Measurements from ENCODE around the gene CDRT15L2. TPM values are rescaled to one million over a fixed set of nuclear protein-coding genes. Genes with fewer than 3 reads are reported as not detected.
"Not testable (repeated sequence)": the region's sequence is repeated elsewhere in the genome, so short reads cannot be mapped to it uniquely, and the experiment has no call there.

CDRT15L2 gene
- total and polyA plus RNA-seq, 2 donors (not counting 3 experiments of a cell fraction or from before 2014, with no cell fraction given) = not detected

DNA sequence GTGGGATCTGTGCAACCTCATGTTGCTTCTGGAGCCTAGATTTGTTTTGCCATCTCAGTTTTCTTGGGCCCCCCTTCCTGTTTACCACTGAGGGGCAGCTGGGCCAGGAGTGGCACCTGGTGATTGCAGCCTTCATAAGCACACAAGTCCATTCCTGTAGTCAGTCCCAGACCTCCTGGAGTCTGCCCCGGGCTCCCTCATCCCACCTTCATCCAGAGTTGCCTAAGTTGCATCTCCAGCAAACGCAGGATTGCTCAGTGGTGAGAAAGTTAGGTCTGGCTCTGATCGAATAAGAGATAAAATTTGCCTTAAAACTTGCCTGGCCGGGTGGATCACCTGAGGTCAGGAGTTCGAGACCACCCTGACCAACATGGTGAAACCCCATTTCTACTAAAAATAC, 14.3 kb upstream of the CDRT15L2 start:
- intact Hi-C loops (cut with micrococcal nuclease); BruUV-seq (replicated peaks); H3K27ac ChIP-seq (ENCODE audit: insufficient read depth, low read depth, low read length); H3K27me3 ChIP-seq (ENCODE audit: control insufficient read depth in 2 of 2, insufficient read depth in 2 of 2, low read length in 2 of 2); POLR2A ChIA-PET; H3K4me2 ChIP-seq (ENCODE audit: insufficient read depth, low read length); H3K79me2 ChIP-seq (ENCODE audit: control insufficient read depth, insufficient read depth, low read length); H3K4me1 ChIP-seq (ENCODE audit: control insufficient read depth, extremely low read depth, insufficient read depth, low read length); FAIRE-seq; H3K36me3 ChIP-seq (ENCODE audit: control insufficient read depth in 2 of 2, extremely low read depth in 1 of 2, insufficient read depth in 2 of 2, low read length in 2 of 2); H3K4me3 ChIP-seq (replicated peaks in 1 of 3; ENCODE audit: insufficient read depth in 1 of 3, low read depth in 1 of 3, low read length in 3 of 3); H3K9me1 ChIP-seq (replicated peaks; ENCODE audit: control insufficient read depth, extremely low read depth, insufficient read depth, low read length); H3K9ac ChIP-seq (replicated peaks; ENCODE audit: extremely low read depth, insufficient read depth, low read length); H3K9me3 ChIP-seq (replicated peaks; ENCODE audit: control insufficient read depth, insufficient read depth, low read length); H2AFZ ChIP-seq (ENCODE audit: low read depth, low read length); DNase-seq (ENCODE audit: low read depth, low spot score); dilution Hi-C loops (cut with MboI; ENCODE audit: extremely low pct_ligation_motif_present, low sequenced_read_pairs); CTCF ChIA-PET; H4K20me1 ChIP-seq (replicated peaks; ENCODE audit: control insufficient read depth, extremely low read depth, insufficient read depth, low read length): not testable (repeated sequence)

DNA sequence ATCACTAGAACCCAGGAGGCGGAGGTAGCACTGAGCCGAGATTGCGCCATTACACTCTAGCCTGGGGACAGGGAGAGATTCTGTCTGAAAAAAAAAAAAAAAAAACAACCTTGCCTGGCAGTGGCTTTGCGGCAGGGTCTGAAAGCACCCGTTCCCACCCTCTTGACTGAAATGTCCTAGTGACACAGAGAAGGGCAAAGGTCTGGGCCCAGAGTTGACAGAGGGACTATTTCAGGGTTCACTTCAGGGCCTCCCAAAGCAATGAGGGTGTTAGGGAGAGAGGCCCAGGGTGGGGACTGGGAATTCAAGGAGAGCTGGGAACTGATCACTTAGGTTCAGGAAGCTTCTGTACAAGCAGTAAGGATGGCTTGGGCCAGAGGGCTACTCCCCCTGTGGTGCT, 13.8 kb upstream of the CDRT15L2 start:
- H3K79me2 ChIP-seq (ENCODE audit: control insufficient read depth, insufficient read depth, low read length) = no peaks in the 10 kb centered on the region
- H3K4me1 ChIP-seq (ENCODE audit: control insufficient read depth, extremely low read depth, insufficient read depth, low read length) = no peaks in the 10 kb centered on the region
- H3K9me1 ChIP-seq (replicated peaks; ENCODE audit: control insufficient read depth, extremely low read depth, insufficient read depth, low read length) = no peaks in the 10 kb centered on the region
- CTCF ChIA-PET = no interaction called here
- intact Hi-C loops (cut with micrococcal nuclease) = no loop called here
- H3K27ac ChIP-seq (ENCODE audit: insufficient read depth, low read depth, low read length) = no peak overlapping the region
- dilution Hi-C loops (cut with MboI; ENCODE audit: extremely low pct_ligation_motif_present, low sequenced_read_pairs) = no loop called here
- H3K9me3 ChIP-seq (replicated peaks; ENCODE audit: control insufficient read depth, insufficient read depth, low read length) = no peaks in the 10 kb centered on the region
- no peak overlapping the region for H3K9ac ChIP-seq (replicated peaks; ENCODE audit: extremely low read depth, insufficient read depth, low read length)
- no peak for FAIRE-seq
- no TSS peak for BruUV-seq (replicated peaks)
- POLR2A ChIA-PET = no interaction called here
- no peak for TF ChIP-seq GATA2 (IDR thresholded peaks at IDR 0.05; ENCODE audit: insufficient read depth, insufficient read length, low read depth, low read length)
- no peak for TF ChIP-seq JUN (IDR thresholded peaks at IDR 0.05; ENCODE audit: borderline replicate concordance, insufficient read depth, insufficient read length, low read depth)
- no peak for TF ChIP-seq POLR2AphosphoS5 (IDR thresholded peaks at IDR 0.05; ENCODE audit: insufficient read depth, low read depth, low read length)
- TF ChIP-seq, protein P1, sequence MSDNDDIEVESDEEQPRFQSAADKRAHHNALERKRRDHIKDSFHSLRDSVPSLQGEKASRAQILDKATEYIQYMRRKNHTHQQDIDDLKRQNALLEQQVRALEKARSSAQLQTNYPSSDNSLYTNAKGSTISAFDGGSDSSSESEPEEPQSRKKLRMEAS (IDR thresholded peaks at IDR 0.05; ENCODE audit: insufficient read depth, insufficient read length) = no peak
- no peaks in the 10 kb centered on the region for H3K36me3 ChIP-seq (ENCODE audit: control insufficient read depth in 2 of 2, extremely low read depth in 1 of 2, insufficient read depth in 2 of 2, low read length in 2 of 2)
- DNase-seq (ENCODE audit: low read depth, low spot score) = no peak
- no peak overlapping the region for H3K4me3 ChIP-seq (replicated peaks in 1 of 3; ENCODE audit: insufficient read depth in 1 of 3, low read depth in 1 of 3, low read length in 3 of 3)
- no peak overlapping the region for H2AFZ ChIP-seq (ENCODE audit: low read depth, low read length)
- no peaks in the 10 kb centered on the region for H3K27me3 ChIP-seq (ENCODE audit: control insufficient read depth in 2 of 2, insufficient read depth in 2 of 2, low read length in 2 of 2)
- no peaks in the 10 kb centered on the region for H4K20me1 ChIP-seq (replicated peaks; ENCODE audit: control insufficient read depth, extremely low read depth, insufficient read depth, low read length)
- no peak overlapping the region for H3K4me2 ChIP-seq (ENCODE audit: insufficient read depth, low read length)

DNA sequence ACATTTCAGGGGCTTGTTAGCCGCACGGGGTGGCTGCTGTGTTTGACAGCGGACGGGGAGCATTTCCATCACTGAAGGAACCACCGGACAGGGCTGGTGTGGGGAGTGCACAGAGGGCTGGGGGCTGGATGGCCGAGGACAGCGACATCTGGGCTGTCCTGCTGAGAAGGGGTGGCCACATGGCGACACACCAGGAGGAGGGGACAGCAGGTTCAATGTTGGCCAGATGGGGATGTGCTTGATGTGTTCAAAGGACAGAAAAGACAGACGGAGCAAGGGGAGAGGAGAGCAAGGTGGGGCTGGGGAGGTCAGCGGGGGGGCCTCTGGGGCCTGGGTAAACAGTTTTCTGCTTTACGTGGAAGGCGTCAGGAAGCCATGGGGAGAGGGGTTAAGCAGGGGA, 12.8 kb upstream of the CDRT15L2 start:
- H4K20me1 ChIP-seq (replicated peaks; ENCODE audit: control insufficient read depth, extremely low read depth, insufficient read depth, low read length); H3K9me1 ChIP-seq (replicated peaks; ENCODE audit: control insufficient read depth, extremely low read depth, insufficient read depth, low read length); POLR2A ChIA-PET; BruUV-seq (replicated peaks); H3K36me3 ChIP-seq (ENCODE audit: control insufficient read depth in 2 of 2, extremely low read depth in 1 of 2, insufficient read depth in 2 of 2, low read length in 2 of 2); H3K4me3 ChIP-seq (replicated peaks in 1 of 3; ENCODE audit: insufficient read depth in 1 of 3, low read depth in 1 of 3, low read length in 3 of 3); H3K27ac ChIP-seq (ENCODE audit: insufficient read depth, low read depth, low read length); FAIRE-seq; H3K27me3 ChIP-seq (ENCODE audit: control insufficient read depth in 2 of 2, insufficient read depth in 2 of 2, low read length in 2 of 2); H3K9me3 ChIP-seq (replicated peaks; ENCODE audit: control insufficient read depth, insufficient read depth, low read length); H3K4me2 ChIP-seq (ENCODE audit: insufficient read depth, low read length); dilution Hi-C loops (cut with MboI; ENCODE audit: extremely low pct_ligation_motif_present, low sequenced_read_pairs); H2AFZ ChIP-seq (ENCODE audit: low read depth, low read length); CTCF ChIA-PET; intact Hi-C loops (cut with micrococcal nuclease); H3K79me2 ChIP-seq (ENCODE audit: control insufficient read depth, insufficient read depth, low read length); H3K9ac ChIP-seq (replicated peaks; ENCODE audit: extremely low read depth, insufficient read depth, low read length); H3K4me1 ChIP-seq (ENCODE audit: control insufficient read depth, extremely low read depth, insufficient read depth, low read length); DNase-seq (ENCODE audit: low read depth, low spot score): not testable (repeated sequence)

DNA sequence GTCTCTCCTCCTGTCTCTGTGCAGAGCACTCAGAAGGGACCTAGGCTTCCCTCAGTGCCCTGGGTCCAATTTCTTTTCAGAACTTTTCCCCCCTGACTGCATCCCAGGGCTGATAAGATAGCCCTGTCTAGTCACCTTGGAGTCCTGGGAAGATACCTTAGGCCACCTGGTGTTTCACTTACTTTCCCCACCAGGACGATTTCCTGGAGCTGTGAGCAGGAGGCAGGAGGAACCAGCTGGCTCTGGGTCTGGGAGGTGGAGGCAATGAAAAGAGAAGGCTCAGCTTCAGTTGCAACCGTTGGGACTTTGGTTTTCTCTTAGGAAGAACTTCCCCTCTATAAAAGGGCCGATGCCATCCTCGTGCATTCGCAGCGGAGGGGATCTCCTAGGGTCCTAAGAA, 12.1 kb upstream of the CDRT15L2 start:
- CTCF ChIA-PET; dilution Hi-C loops (cut with MboI; ENCODE audit: extremely low pct_ligation_motif_present, low sequenced_read_pairs); H3K79me2 ChIP-seq (ENCODE audit: control insufficient read depth, insufficient read depth, low read length); H3K36me3 ChIP-seq (ENCODE audit: control insufficient read depth in 2 of 2, extremely low read depth in 1 of 2, insufficient read depth in 2 of 2, low read length in 2 of 2); H3K9me1 ChIP-seq (replicated peaks; ENCODE audit: control insufficient read depth, extremely low read depth, insufficient read depth, low read length); H2AFZ ChIP-seq (ENCODE audit: low read depth, low read length); DNase-seq (ENCODE audit: low read depth, low spot score); H3K27me3 ChIP-seq (ENCODE audit: control insufficient read depth in 2 of 2, insufficient read depth in 2 of 2, low read length in 2 of 2); intact Hi-C loops (cut with micrococcal nuclease); FAIRE-seq; H3K4me1 ChIP-seq (ENCODE audit: control insufficient read depth, extremely low read depth, insufficient read depth, low read length); H3K4me2 ChIP-seq (ENCODE audit: insufficient read depth, low read length); POLR2A ChIA-PET; H3K9ac ChIP-seq (replicated peaks; ENCODE audit: extremely low read depth, insufficient read depth, low read length); H4K20me1 ChIP-seq (replicated peaks; ENCODE audit: control insufficient read depth, extremely low read depth, insufficient read depth, low read length); H3K27ac ChIP-seq (ENCODE audit: insufficient read depth, low read depth, low read length); BruUV-seq (replicated peaks); H3K9me3 ChIP-seq (replicated peaks; ENCODE audit: control insufficient read depth, insufficient read depth, low read length); H3K4me3 ChIP-seq (replicated peaks in 1 of 3; ENCODE audit: insufficient read depth in 1 of 3, low read depth in 1 of 3, low read length in 3 of 3): not testable (repeated sequence)
